Measurements from ENCODE around the gene DOCK3. TPM values are rescaled to one million over a fixed set of nuclear protein-coding genes. Genes with fewer than 3 reads are reported as not detected.
A peak's percentile ranks its signal among the peaks of the same experiment; 100 is the strongest.
"Not testable (repeated sequence)": the region's sequence is repeated elsewhere in the genome, so short reads cannot be mapped to it uniquely, and the experiment has no call there.

The DOCK3 gene
- total RNA-seq, 1 donor from 2014 or later: 39.9 TPM

- DNase-seq (ENCODE audit: low spot score in 2 of 2): no peak
- no peak for FAIRE-seq
Observed at GRCh38 chr3:50950591-50950990, 275.9 kb downstream of the DOCK3 start.

- no peak for DNase-seq (ENCODE audit: low spot score in 2 of 2)
- no peak for FAIRE-seq
Observed at GRCh38 chr3:50953825-50954414, 279.2 kb downstream of the DOCK3 start.

- DNase-seq (ENCODE audit: low spot score in 2 of 2): no peak
- FAIRE-seq: no peak
Observed at GRCh38 chr3:50961386-50961785, 286.7 kb downstream of the DOCK3 start.

- no peak for FAIRE-seq
- DNase-seq (ENCODE audit: low spot score in 2 of 2): peak in 1 of 2 donors; percentile 5
Observed at GRCh38 chr3:50971487-50971924, 296.8 kb downstream of the DOCK3 start.

GRCh38 chr3:50972029-50972428, 297.3 kb downstream of the DOCK3 start:
- DNase-seq (ENCODE audit: low spot score in 2 of 2) (no peak), FAIRE-seq (no peak)

GRCh38 chr3:50978586-50978985, 303.9 kb downstream of the DOCK3 start:
- not testable (repeated sequence) for FAIRE-seq; DNase-seq (ENCODE audit: low spot score in 2 of 2)

- FAIRE-seq (no peak), DNase-seq (ENCODE audit: low spot score in 2 of 2) (no peak)
Observed at GRCh38 chr3:50978991-50979667, 304.4 kb downstream of the DOCK3 start.

GRCh38 chr3:50982540-50983325, 308.0 kb downstream of the DOCK3 start:
- no peak for FAIRE-seq
- DNase-seq (ENCODE audit: low spot score in 2 of 2): no peak

- no peak for FAIRE-seq
- DNase-seq (ENCODE audit: low spot score in 2 of 2): no peak
Observed at GRCh38 chr3:50983887-50984286, 309.2 kb downstream of the DOCK3 start.

- DNase-seq (ENCODE audit: low spot score in 2 of 2): no peak
- FAIRE-seq: no peak
Observed at GRCh38 chr3:50985893-50986292, 311.2 kb downstream of the DOCK3 start.

- DNase-seq (ENCODE audit: low spot score in 2 of 2) (no peak), FAIRE-seq (no peak)
Observed at GRCh38 chr3:50986726-50987125, 312.0 kb downstream of the DOCK3 start.

- FAIRE-seq: no peak
- DNase-seq (ENCODE audit: low spot score in 2 of 2): no peak
Observed at GRCh38 chr3:50994537-50994936, 319.8 kb downstream of the DOCK3 start.

- FAIRE-seq (no peak), DNase-seq (ENCODE audit: low spot score in 2 of 2) (no peak)
Observed at GRCh38 chr3:50995085-50995824, 320.5 kb downstream of the DOCK3 start.

- DNase-seq (ENCODE audit: low spot score in 2 of 2) (no peak), FAIRE-seq (no peak)
Observed at GRCh38 chr3:51002495-51002894, 327.8 kb downstream of the DOCK3 start.

GRCh38 chr3:51004235-51004634, 329.5 kb downstream of the DOCK3 start:
- FAIRE-seq (no peak), DNase-seq (ENCODE audit: low spot score in 2 of 2) (no peak)

GRCh38 chr3:51024121-51024520, 349.4 kb downstream of the DOCK3 start:
- DNase-seq (ENCODE audit: low spot score in 2 of 2) (no peak), FAIRE-seq (no peak)

GRCh38 chr3:51024765-51025632, 350.3 kb downstream of the DOCK3 start:
- DNase-seq (ENCODE audit: low spot score in 2 of 2) (no peak), FAIRE-seq (no peak)

GRCh38 chr3:51031666-51032065, 356.9 kb downstream of the DOCK3 start:
- FAIRE-seq (no peak), DNase-seq (ENCODE audit: low spot score in 2 of 2) (no peak)

- no peak for FAIRE-seq
- DNase-seq (ENCODE audit: low spot score in 2 of 2): no peak
Observed at GRCh38 chr3:51035630-51036029, 360.9 kb downstream of the DOCK3 start.

- FAIRE-seq (no peak), DNase-seq (ENCODE audit: low spot score in 2 of 2) (no peak)
Observed at GRCh38 chr3:51044982-51045381, 370.3 kb downstream of the DOCK3 start.

Data from frontal cortex (tissue), 4 donors.